ENCODE results near the gene TTLL9. TPM values are rescaled to one million over a fixed set of nuclear protein-coding genes. Genes with fewer than 3 reads are reported as not detected.

TTLL9 gene
- total RNA-seq, 1 donor from 2014 or later: 0.60 TPM

DNA sequence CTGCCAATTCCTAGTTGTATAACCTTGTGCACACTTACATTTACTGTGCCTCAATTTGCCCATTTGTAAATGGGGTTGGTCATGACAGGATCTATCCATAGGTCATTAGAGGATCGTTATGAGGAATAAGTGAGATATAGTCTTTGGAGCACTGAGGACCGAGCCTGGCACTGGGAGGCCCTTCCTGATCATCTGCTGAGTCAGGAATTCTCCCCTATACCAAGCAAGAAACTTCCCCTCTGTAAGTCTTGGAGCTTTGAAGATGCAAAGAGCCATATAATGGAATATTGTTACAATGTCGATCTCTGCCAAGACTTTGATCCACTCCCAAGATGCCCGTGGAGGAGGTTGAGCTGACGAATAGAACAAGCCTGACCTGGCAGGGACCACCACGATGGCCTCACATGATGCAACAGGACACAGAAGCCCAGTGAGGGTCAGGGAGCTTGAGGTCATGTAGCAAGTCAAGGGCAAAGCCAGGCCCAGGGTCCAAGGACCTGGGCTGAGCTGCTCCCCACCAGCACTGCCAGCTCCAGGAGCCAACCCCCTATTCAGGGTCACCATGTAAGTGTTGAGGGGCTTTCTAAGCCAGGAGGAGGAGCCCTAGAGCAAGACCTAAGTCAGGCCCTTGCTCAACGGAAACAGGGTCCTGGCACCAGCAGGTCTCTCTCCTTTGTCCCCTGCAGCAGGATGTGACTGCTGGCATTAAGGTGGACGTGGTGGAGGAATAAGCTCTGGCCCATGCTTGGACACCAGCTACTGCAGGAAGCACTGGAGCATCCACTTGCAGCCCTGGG is 64.7 kb downstream of the TTLL9 start:
- Mint-ChIP-seq H3K27me3 (peaks cover 2% of the 10 kb centered on the region), H3K9me3 (no peaks in the 10 kb centered on the region), H3K4me1 (no peaks in the 10 kb centered on the region), H3K36me3 (ENCODE audit: low read depth) (peaks cover 2% of the 10 kb centered on the region), H3K4me3 (no peak overlapping the region), H3K27ac (no peak overlapping the region)
- ChIA-PET CTCF (interaction anchor here (1.2 to 1.7 kb wide), 2 partner anchors 8 to 17 kb away, joined by 3 to 5 read pairs; partner anchors contain the start of gene PDRG1), POLR2A (no interaction called here)
- intact Hi-C loops (cut with micrococcal nuclease): no loop called here
- TF ChIP-seq, protein P1, sequence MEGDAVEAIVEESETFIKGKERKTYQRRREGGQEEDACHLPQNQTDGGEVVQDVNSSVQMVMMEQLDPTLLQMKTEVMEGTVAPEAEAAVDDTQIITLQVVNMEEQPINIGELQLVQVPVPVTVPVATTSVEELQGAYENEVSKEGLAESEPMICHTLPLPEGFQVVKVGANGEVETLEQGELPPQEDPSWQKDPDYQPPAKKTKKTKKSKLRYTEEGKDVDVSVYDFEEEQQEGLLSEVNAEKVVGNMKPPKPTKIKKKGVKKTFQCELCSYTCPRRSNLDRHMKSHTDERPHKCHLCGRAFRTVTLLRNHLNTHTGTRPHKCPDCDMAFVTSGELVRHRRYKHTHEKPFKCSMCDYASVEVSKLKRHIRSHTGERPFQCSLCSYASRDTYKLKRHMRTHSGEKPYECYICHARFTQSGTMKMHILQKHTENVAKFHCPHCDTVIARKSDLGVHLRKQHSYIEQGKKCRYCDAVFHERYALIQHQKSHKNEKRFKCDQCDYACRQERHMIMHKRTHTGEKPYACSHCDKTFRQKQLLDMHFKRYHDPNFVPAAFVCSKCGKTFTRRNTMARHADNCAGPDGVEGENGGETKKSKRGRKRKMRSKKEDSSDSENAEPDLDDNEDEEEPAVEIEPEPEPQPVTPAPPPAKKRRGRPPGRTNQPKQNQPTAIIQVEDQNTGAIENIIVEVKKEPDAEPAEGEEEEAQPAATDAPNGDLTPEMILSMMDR (IDR thresholded peaks at IDR 0.05): no peak
- ATAC-seq (ENCODE audit: low read depth): no peak
- DNase-seq: no peak

DNA sequence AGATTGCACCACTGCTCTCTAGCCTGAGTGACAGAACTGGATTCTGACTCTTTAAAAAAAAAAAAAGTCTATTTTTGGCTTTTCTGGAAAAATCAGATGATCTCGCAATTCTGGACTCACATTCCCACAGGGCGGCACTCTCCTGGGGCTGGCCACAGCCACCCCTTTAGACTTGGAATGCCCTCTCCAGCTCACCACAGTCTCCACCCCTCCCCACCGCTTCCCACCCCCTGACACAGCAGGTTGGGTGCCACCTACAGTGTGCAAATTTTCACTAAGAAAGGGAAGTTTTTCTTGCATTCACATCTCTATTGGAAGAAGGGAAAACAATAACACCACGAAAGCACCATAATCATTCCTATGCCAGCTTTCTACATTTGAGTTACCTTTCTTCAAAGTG is 66.0 kb downstream of the TTLL9 start:
- Mint-ChIP-seq H3K36me3 (ENCODE audit: low read depth) (peaks cover 2% of the 10 kb centered on the region), H3K4me1 (no peaks in the 10 kb centered on the region), H3K4me3 (no peak overlapping the region), H3K27ac (no peak overlapping the region), H3K9me3 (no peaks in the 10 kb centered on the region), H3K27me3 (no peaks in the 10 kb centered on the region)
- DNase-seq (no peak), ATAC-seq (ENCODE audit: low read depth) (no peak)
- intact Hi-C loops (cut with micrococcal nuclease): no loop called here
- ChIA-PET POLR2A (interaction anchor here (0.7 kb wide), 1 partner anchor 46 kb away, joined by 3 read pairs; no protein-coding TSS in a partner anchor), CTCF (no interaction called here)
- TF ChIP-seq, protein P1 (IDR thresholded peaks at IDR 0.05): no peak

DNA sequence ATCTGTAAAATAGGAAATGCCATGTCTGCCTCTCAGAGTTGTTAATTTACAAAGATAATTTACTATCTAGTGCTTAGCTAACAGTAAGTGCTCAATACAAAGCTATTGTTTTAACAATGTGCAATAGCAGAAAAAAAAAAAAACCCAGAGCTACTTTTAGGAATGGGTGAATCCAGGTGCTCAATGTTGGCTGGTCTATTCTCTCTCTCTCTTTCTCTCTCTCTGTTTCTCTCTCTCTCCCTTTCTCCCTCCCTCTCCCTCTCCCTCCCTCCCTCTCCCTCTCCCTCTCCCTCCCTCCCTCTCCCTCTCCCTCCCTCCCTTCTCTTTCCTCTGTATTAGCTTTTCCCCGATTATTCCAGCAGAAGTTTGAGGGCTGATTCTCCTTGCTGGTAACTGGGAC is 67.4 kb downstream of the TTLL9 start:
- Mint-ChIP-seq H3K9me3 (no peaks in the 10 kb centered on the region), H3K4me1 (no peaks in the 10 kb centered on the region), H3K27ac (no peak overlapping the region), H3K36me3 (ENCODE audit: low read depth) (peaks cover 14% of the 10 kb centered on the region), H3K4me3 (no peak overlapping the region), H3K27me3 (no peaks in the 10 kb centered on the region)
- no peak for ATAC-seq (ENCODE audit: low read depth)
- POLR2A ChIA-PET: interaction anchor here (0.5 to 0.6 kb wide), 2 partner anchors 46 to 279 kb away, joined by 3 to 7 read pairs; no protein-coding TSS in a partner anchor
- intact Hi-C loops (cut with micrococcal nuclease): no loop called here
- CTCF ChIA-PET: no interaction called here
- TF ChIP-seq, protein P1 (IDR thresholded peaks at IDR 0.05): no peak
- no peak for DNase-seq

DNA sequence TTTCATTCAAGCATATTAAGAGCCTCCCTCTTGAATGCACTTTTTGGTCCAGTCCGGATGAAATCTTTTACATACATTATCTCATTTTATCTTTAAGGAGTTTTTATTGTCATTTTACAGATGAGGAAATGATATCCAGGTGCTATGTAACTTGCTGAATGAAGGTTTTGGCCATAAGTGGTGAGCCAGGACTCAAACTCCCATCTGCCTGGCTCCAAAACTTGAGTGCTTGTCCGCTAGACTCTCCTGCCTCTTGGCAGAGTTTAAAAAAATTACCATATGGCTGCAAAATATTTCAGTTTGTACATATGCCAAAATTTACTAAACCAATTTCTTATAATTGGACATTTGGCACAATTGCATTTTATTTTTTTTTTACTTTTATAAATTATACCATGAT is 69.2 kb downstream of the TTLL9 start:
- POLR2A ChIA-PET: interaction anchor here (1.1 kb wide), 1 partner anchor 12 kb away, joined by 3 read pairs; the partner anchor contains the start of gene PDRG1
- no peak overlapping the region for H3K27ac Mint-ChIP-seq

DNA sequence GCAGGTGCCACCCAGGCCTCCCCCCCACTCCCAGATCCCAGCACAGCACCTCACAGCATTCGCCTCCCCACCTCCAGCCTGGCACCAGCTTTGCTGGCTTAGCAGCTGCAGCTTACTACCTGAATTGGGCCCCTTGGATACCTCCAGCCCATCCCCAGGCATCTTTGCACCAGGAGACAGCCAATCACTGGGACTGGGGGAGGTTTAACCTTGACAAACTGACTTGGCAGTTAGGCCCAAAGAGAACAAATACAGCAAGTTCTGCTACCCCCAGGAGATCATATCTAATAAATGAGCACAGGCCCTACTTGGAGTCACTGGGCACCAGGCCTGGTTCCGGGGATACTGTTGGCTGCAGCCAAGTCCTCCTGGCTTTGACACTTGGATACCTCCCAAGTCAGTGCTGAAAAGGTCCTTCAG is 72.6 kb downstream of the TTLL9 start:
- no peaks in the 10 kb centered on the region for H3K27me3 Mint-ChIP-seq
- TF ChIP-seq, protein P1 (IDR thresholded peaks at IDR 0.05): no peak
- no peaks in the 10 kb centered on the region for H3K4me1 Mint-ChIP-seq
- ATAC-seq (ENCODE audit: low read depth) (no peak), DNase-seq (no peak)
- CTCF ChIA-PET: interaction anchor here (1.1 to 2.0 kb wide), 3 partner anchors 8 to 120 kb away, joined by 3 to 6 read pairs (median 3); partner anchors contain the start of gene PDRG1
- intact Hi-C loops (cut with micrococcal nuclease): no loop called here
- no peaks in the 10 kb centered on the region for H3K9me3 Mint-ChIP-seq
- H3K36me3 Mint-ChIP-seq (ENCODE audit: low read depth): peaks cover 56% of the 10 kb centered on the region
- H3K27ac Mint-ChIP-seq: no peak overlapping the region
- no peak overlapping the region for H3K4me3 Mint-ChIP-seq
- POLR2A ChIA-PET: interaction anchor here (0.6 kb wide), 1 partner anchor 14 kb away, joined by 3 read pairs; no protein-coding TSS in a partner anchor

More for the DNA sequence above, 69.2 kb downstream of the TTLL9 start:
- peaks cover 26% of the 10 kb centered on the region for H3K36me3 Mint-ChIP-seq (ENCODE audit: low read depth)
- CTCF ChIA-PET: no interaction called here
- no peaks in the 10 kb centered on the region for H3K27me3 Mint-ChIP-seq
- intact Hi-C loops (cut with micrococcal nuclease): no loop called here
- TF ChIP-seq, protein P1 (IDR thresholded peaks at IDR 0.05): no peak
- ATAC-seq (ENCODE audit: low read depth): no peak
- no peak for DNase-seq
- H3K4me3 Mint-ChIP-seq: no peak overlapping the region
- no peaks in the 10 kb centered on the region for H3K9me3 Mint-ChIP-seq
- no peaks in the 10 kb centered on the region for H3K4me1 Mint-ChIP-seq
